SU-DHL-6 (cell line): ENCODE data around the gene DEFB114.

Experiments used
- EZH2phosphoT487 ChIP-seq: fragments of 200-600 bp; sonication (generic), shearing (Covaris generic); conservative IDR thresholded peaks from 2 replicates; pipeline ENCODE4 v1.6.1; 2018; ENCODE audit warnings: mild to moderate bottlenecking, antibody characterized with exemption, low read length, moderate library complexity, mixed read lengths
- TF ChIP-seq, protein P1 (sequence below): fragments of 200-600 bp; sonication (generic); IDR thresholded peaks from one replicate; pipeline ENCODE4 v1.5.1; 2017; ENCODE audit warnings: antibody characterized with exemption, mild to moderate bottlenecking, low read length, moderate library complexity; ENCODE audit not compliant: insufficient read depth, poor library complexity, severe bottlenecking

DNA sequence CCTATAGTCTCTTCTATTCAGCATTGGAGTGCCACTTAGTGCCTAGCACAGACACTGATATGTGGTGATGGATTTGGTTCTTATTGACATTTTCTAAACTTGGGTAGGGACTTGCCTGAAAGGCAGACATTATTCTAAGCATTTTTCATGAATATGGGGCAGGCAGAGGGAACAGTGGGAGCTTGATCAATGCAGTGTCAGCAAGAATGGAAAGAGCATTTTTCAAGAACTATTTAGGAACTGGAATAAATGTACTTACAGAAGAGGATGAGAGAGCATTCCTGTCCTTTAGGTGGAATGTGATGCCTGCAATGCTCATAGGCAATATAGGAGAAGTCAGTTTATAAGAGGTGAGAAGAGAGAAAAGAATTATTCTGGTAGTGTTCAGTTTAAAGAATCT, 26.2 kb downstream of the DEFB114 start:
- TF ChIP-seq, protein P1, sequence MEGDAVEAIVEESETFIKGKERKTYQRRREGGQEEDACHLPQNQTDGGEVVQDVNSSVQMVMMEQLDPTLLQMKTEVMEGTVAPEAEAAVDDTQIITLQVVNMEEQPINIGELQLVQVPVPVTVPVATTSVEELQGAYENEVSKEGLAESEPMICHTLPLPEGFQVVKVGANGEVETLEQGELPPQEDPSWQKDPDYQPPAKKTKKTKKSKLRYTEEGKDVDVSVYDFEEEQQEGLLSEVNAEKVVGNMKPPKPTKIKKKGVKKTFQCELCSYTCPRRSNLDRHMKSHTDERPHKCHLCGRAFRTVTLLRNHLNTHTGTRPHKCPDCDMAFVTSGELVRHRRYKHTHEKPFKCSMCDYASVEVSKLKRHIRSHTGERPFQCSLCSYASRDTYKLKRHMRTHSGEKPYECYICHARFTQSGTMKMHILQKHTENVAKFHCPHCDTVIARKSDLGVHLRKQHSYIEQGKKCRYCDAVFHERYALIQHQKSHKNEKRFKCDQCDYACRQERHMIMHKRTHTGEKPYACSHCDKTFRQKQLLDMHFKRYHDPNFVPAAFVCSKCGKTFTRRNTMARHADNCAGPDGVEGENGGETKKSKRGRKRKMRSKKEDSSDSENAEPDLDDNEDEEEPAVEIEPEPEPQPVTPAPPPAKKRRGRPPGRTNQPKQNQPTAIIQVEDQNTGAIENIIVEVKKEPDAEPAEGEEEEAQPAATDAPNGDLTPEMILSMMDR = no peak
- TF ChIP-seq EZH2phosphoT487 = no peak
